NCI-H187 treated with DMSO at 0.1 percent for 48 hours (cell line): ENCODE data around the gene ADK.
"Not testable (repeated sequence)": the region's sequence is repeated elsewhere in the genome, so short reads cannot be mapped to it uniquely, and the experiment has no call there.

ENCODE experiments used
- DNase-seq: peaks from one replicate; lab custom pipeline; 2025; lab: John Stamatoyannopoulos, UW

Gene ADK

DNA sequence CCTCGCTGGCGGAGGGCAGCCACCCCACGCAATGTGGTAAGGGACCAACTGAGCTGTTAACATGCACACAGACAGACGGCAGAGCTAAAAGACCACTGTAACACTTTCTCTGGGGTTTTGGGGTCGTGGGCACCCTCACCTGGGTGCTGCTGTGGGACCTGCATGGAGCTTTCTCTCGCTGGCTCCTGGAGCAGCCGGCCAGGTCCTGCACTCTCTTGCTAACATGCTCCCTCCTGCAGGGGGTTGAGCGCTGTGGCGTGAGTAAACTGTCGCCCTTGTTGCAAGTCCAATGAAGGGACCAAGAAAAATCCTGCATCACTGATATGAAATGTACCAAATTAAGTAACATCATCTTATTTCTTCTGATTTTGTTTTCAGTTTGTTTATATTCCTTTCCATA, 92.0 kb downstream of the ADK start:
- DNase-seq = no peak

- DNase-seq = no peak
Measured at GRCh38 chr10:74244097-74244685, 93.2 kb downstream of the ADK start.

GRCh38 chr10:74244807-74245206, 93.8 kb downstream of the ADK start:
- no peak for DNase-seq

DNA sequence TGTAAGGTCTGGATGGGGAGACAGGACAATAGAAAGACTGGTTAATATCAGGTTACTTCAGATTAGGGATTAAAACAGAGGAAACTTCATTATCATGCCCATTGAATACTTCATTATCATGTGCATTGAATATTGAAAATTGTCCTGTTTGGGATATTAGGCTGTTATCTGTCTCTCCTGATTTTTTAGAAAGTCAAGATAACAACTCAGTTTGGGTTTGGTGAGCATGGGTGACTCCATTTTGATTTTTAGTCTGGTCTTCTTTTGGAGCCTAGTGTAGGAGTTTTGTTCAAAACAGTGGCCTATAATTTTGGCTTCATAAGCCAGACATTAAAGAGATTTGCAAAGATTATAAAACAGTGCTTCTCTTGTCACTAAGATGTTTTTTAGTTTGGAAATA, 95.5 kb downstream of the ADK start:
- no peak for DNase-seq

- DNase-seq = no peak
Measured at GRCh38 chr10:74249865-74250264, 98.8 kb downstream of the ADK start.

DNA sequence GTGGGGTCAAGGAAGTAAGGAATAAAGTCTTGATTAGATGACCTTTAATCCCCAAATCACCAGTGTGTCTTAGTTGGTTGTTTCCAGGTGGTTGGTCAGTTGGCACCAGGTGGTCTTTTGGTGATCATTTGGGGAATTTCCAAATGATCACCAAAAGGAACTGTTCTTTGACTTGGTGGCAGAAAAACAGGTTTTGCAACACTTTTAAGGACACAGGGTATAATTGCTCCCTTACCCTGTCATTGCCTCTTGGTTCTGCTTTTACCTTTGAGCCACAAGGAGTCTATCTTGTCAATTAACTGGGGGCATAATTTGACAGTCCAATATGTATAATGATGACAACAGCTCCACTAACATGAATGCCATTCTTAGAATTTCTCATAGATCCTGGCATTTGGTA, 104.2 kb downstream of the ADK start:
- DNase-seq = no peak

DNA sequence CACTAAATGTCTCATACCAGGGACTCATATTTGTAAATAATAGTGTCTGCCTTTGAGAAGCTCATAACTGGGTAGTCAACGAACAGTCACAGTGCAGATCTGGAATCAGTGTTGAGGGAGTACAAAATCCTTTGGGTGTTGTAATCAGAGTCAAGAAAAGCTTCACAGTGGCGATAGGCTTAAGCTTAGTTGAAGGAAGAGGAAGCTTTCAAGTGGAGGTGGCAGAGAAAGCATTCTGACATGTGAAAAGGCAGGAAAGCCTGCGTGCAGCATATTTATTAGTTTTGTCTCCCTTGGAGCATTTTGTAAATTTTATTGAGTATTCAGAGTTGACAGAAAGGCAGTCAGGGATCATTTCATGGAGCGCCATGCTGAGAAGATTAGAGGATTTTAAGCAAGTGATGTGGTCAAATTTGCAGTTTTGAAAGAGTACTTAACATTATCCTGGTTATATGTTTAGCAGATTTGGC, 104.9 kb downstream of the ADK start:
- DNase-seq = no peak

DNA sequence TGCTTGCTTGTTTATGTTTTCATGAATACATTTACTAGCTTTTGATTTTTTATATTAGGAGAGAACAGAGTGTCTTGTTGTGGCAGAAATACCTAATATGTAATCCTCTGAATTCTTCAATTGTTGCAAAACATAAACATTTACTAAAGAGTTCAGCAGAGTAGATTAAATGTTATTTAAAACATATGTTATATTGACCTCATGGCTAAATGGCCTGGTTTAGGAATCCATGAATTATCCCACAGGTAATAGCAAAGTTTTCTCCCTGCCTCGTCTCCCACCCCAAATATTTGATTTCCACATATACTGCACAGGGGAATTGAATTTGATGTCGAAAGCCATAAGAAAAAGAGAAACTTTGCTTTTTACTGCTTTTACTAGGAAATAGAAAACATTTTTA, 111.8 kb downstream of the ADK start:
- no peak for DNase-seq

DNA sequence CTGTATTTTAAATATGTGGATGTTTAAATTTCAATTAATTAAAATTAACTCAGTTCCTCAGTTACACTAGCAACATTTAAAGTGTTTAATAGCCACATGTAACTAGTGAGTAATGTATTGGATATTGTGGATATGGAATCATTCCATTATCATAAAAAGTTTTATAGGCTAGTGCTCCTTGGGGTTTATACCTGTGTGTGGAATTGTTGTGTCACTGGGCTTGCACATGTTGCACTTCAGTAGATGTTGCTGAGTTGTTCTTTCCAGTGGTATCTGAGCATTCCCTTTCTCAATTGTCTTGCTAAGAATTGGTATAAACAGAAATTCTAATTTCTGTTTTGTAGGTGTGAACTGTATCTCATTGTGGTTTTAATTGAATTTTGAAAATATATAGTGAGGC, 113.0 kb downstream of the ADK start:
- DNase-seq = no peak

GRCh38 chr10:74272288-74272687, 121.3 kb downstream of the ADK start:
- DNase-seq = no peak

DNA sequence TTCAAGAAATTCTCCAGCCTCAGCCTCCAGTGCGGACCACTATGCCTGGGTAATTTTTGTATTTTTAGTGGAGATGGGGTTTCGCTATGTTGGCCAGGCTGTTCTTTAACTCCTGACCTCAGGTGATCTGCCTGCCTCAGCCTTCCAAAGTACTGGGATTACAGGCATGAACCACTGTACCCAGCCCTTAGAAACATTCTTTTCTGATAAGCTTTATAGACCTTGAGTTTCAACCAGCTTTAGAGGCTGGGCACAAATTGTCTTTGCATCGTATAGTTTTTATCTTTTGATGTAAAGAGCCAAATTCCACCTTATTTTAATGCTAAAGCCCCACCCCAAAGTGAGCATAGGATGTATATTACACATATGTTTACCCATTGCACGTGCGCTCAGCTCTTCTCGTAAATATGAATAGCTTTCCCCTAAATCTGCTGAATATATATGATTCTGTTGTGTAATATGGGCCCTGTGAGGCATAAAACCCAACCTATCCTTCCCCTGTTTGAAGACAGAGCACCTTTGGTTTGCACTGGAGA, 124.8 kb downstream of the ADK start:
- DNase-seq = no peak

DNA sequence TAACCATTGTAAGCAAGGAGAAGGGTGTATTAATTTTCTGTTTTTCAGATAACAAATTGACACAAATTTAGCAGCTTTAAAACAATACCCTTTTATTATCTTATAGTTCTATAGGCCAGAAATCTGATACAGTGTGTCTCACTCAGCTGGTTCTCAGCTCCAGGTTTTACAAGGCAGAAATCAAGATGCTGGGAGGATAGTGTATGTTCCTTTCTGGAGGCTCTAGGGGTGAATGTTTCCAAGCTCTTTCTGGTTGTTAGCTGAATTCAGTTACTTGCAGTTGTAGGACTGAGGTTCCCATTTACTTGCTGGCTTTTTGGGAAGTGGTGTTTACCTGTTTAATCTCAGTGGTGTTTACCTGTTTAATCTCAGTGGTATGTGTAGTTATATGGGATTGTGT, 125.4 kb downstream of the ADK start:
- DNase-seq = no peak

- no peak for DNase-seq
Measured at GRCh38 chr10:74282151-74282847, 131.3 kb downstream of the ADK start.

DNA sequence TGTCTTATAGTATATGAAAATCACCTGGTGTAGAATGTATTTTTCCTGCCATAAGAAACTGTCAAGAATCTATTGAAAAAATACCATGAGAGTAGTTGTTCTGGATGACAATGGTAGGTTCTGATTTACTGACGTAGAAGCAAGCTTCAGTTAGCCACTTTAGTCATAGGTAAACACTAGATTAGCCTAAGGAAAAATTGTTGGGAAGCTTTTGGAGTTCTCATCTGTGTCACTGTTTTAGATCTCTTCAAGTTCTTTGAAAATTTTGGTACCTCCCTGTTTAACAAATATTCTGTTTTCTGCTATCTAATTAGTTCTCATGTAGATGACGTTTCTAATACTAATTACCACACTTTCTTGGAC, 131.8 kb downstream of the ADK start:
- no peak for DNase-seq

DNA sequence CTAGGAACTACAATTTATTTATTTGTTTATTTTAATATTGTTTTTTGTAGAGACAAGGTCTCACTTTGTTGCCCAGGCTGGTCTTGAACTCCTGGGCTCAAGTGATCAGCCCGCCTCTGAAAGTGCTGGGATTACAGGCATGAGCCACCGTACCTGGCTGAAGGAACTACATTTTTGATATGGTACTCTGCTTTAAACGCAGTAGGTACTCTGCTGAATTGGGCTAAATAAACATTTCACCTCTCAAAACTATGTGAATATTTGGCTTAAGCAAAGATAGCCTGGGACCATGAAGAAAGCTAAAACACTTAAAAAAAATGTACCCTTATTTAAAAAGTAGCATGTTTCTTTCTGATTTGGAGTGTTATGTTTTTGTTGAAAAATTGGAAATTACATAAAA, 138.2 kb downstream of the ADK start:
- DNase-seq = no peak

GRCh38 chr10:74289951-74290350, 138.9 kb downstream of the ADK start:
- DNase-seq = no peak

DNA sequence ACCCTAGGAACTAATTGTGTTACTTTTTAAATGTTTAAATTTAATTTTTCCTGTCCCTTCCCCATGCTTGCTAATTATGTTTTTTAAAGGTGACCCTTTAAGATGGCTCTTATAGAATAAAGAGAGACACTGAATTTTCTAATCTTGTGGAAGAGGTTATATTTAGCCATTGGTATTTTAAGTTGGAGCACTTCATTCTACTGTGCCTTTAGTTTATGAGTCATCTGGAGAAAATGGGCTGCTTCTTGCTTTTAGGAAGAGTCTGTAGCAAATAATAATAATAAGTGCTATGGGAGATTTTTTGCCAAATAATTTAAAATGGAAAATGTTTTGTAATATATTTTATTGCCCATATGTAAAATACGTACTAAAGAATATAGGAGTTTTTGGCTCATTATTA, 139.7 kb downstream of the ADK start:
- no peak for DNase-seq

DNA sequence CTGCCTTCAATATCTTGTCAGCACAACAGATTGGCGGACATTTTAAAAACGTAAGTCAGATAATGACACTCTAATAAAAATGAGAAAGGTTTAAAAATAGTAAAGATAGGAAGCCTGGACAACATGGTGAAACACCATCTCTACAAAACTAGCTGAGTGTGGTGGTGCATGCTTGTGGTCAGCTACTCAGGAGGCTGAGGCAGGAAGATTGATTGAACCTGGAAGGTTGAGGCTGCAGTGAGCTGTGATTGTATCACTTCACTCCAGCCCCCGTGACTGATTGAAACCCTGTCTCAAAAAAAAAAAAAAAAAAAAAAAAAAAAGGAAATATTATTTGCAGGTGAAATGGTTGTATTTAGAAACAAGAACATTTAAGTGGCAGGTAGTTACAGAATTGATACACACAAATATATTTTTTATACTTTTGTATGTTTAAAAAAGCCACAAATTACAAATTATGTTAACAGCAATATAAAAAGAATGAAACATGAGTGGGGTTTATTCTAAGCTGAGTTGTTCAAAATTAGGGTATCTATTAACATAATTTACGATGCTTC, 141.9 kb downstream of the ADK start:
- no peak for DNase-seq

DNA sequence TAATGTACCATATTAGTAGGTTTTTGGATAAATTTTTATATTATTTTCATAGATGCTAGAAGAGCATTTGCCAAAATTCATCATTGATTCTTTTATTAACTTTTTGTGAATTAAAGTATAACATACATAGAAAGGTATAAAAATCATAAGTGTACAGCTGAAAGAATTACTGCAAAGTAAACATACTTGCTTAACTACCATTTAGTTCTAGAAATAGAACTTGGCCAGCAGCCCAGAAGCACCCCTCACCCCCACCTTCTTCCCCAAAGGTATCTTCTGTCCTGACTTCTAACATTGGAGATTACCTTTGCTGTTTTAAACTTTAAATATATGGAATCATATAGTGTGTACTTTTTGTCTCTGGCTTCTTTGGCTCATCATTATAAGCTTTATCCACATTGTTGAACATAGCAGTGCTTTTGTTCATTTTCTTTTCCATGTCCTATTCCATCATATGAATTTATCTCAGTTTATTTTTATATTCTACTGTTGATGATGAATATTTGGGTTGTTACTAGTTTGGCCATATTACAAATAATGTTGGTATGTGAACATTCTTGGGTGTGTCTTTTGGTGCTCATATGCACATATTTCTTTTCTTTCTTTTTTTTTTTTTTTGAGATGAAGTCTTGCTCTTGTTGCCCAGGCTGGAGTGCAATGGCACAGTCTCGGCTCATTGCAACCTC, 142.8 kb downstream of the ADK start:
- no peak for DNase-seq

- no peak for DNase-seq
Measured at GRCh38 chr10:74297389-74298080, 146.5 kb downstream of the ADK start.

DNA sequence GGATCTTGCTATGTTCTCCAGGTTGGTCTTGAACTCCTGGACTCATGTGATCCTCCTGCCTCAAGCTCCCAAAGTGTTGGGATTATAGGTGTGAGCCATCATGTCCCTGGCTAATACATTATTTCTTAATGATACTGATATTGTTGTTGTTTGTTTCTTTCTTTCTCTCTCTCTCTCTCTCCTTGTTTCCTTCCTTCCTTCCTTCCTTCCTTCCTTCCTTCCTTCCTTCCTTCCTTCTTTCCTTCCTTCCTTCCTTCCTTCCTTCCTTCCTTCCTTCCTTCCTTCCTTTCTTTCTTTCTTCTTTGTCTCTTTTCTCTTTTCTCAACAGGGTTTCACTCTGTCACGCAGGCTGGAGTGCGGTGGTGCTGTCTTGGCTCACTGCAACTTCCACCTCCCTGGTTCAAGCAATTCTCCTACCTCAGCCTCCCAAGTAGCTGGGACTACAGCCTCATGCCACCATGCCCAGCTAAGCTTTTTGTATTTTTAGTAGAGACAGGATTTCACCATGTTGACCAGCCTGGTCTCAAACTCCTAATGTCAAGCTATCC, 149.1 kb downstream of the ADK start:
- not testable (repeated sequence) for DNase-seq

GRCh38 chr10:74300666-74301065, 149.6 kb downstream of the ADK start:
- no peak for DNase-seq
